ENCODE measurements around the gene DCLRE1C.
"Not testable (repeated sequence)": the region's sequence is repeated elsewhere in the genome, so short reads cannot be mapped to it uniquely, and the experiment has no call there.

DCLRE1C gene

GRCh38 chr10:14904864-14905263 lies 49.0 kb downstream of the DCLRE1C start:
- DNase-seq = no peak
- in situ Hi-C loops (cut with MboI; ENCODE audit: low pct_unique_long_range_greater_than_20kb, low sequenced_read_pairs) = no loop called here

- DNase-seq = peak; percentile 63
- in situ Hi-C loops (cut with MboI; ENCODE audit: low pct_unique_long_range_greater_than_20kb, low sequenced_read_pairs) = no loop called here
Observed at GRCh38 chr10:14904316-14904732, 49.6 kb downstream of the DCLRE1C start.

GRCh38 chr10:14891151-14891550 lies 62.7 kb downstream of the DCLRE1C start:
- peak; percentile 21 for DNase-seq
- in situ Hi-C loops (cut with MboI; ENCODE audit: low pct_unique_long_range_greater_than_20kb, low sequenced_read_pairs) = no loop called here

- in situ Hi-C loops (cut with MboI; ENCODE audit: low pct_unique_long_range_greater_than_20kb, low sequenced_read_pairs) = no loop called here
- peak; percentile 36 for DNase-seq
Observed at GRCh38 chr10:14889318-14889717, 64.6 kb downstream of the DCLRE1C start.

- in situ Hi-C loops (cut with MboI; ENCODE audit: low pct_unique_long_range_greater_than_20kb, low sequenced_read_pairs) = no loop called here
- peak; percentile 28 for DNase-seq
Observed at GRCh38 chr10:14884082-14884481, 69.8 kb downstream of the DCLRE1C start.

- no peak for DNase-seq
- in situ Hi-C loops (cut with MboI; ENCODE audit: low pct_unique_long_range_greater_than_20kb, low sequenced_read_pairs) = no loop called here
Observed at GRCh38 chr10:14880229-14880628, 73.7 kb downstream of the DCLRE1C start.

- in situ Hi-C loops (cut with MboI; ENCODE audit: low pct_unique_long_range_greater_than_20kb, low sequenced_read_pairs) = no loop called here
- peak; percentile 36 for DNase-seq
Observed at GRCh38 chr10:14879928-14880193, 74.0 kb downstream of the DCLRE1C start.

GRCh38 chr10:14879124-14879927 lies 74.6 kb downstream of the DCLRE1C start:
- peak; percentile 28 for DNase-seq
- in situ Hi-C loops (cut with MboI; ENCODE audit: low pct_unique_long_range_greater_than_20kb, low sequenced_read_pairs) = no loop called here

- DNase-seq = peak; percentile 97
- in situ Hi-C loops (cut with MboI; ENCODE audit: low pct_unique_long_range_greater_than_20kb, low sequenced_read_pairs) = no loop called here
Observed at GRCh38 chr10:14878266-14879123, 75.4 kb downstream of the DCLRE1C start, which contains the start of gene SUV39H2. TSS of gene SUV39H2 (plus strand) at chr10:14878866. CDS start at chr10:14878889, 23 bp downstream.

- DNase-seq = no peak
- in situ Hi-C loops (cut with MboI; ENCODE audit: low pct_unique_long_range_greater_than_20kb, low sequenced_read_pairs) = no loop called here
Observed at GRCh38 chr10:14876764-14877163, 77.1 kb downstream of the DCLRE1C start.

GRCh38 chr10:14875941-14876340 lies 78.0 kb downstream of the DCLRE1C start:
- DNase-seq = no peak
- in situ Hi-C loops (cut with MboI; ENCODE audit: low pct_unique_long_range_greater_than_20kb, low sequenced_read_pairs) = no loop called here

GRCh38 chr10:14873090-14873760 lies 80.7 kb downstream of the DCLRE1C start:
- no peak for DNase-seq
- in situ Hi-C loops (cut with MboI; ENCODE audit: low pct_unique_long_range_greater_than_20kb, low sequenced_read_pairs) = no loop called here

GRCh38 chr10:14864871-14865270 lies 89.0 kb downstream of the DCLRE1C start:
- DNase-seq; in situ Hi-C loops (cut with MboI; ENCODE audit: low pct_unique_long_range_greater_than_20kb, low sequenced_read_pairs): not testable (repeated sequence)

GRCh38 chr10:14864466-14864865 lies 89.4 kb downstream of the DCLRE1C start:
- in situ Hi-C loops (cut with MboI; ENCODE audit: low pct_unique_long_range_greater_than_20kb, low sequenced_read_pairs); DNase-seq: not testable (repeated sequence)

- in situ Hi-C loops (cut with MboI; ENCODE audit: low pct_unique_long_range_greater_than_20kb, low sequenced_read_pairs) = no loop called here
- no peak for DNase-seq
Observed at GRCh38 chr10:14860791-14861190, 93.1 kb downstream of the DCLRE1C start.

GRCh38 chr10:14859775-14860174 lies 94.1 kb downstream of the DCLRE1C start:
- no peak for DNase-seq
- in situ Hi-C loops (cut with MboI; ENCODE audit: low pct_unique_long_range_greater_than_20kb, low sequenced_read_pairs) = no loop called here

GRCh38 chr10:14859043-14859442 lies 94.9 kb downstream of the DCLRE1C start:
- in situ Hi-C loops (cut with MboI; ENCODE audit: low pct_unique_long_range_greater_than_20kb, low sequenced_read_pairs) = no loop called here
- DNase-seq = no peak

- in situ Hi-C loops (cut with MboI; ENCODE audit: low pct_unique_long_range_greater_than_20kb, low sequenced_read_pairs) = no loop called here
- DNase-seq = no peak
Observed at GRCh38 chr10:14858338-14858960, 95.4 kb downstream of the DCLRE1C start.

GRCh38 chr10:14855453-14855852 lies 98.4 kb downstream of the DCLRE1C start:
- DNase-seq = no peak
- in situ Hi-C loops (cut with MboI; ENCODE audit: low pct_unique_long_range_greater_than_20kb, low sequenced_read_pairs) = no loop called here
